GM18519 (cell line): ENCODE measurements around the gene TBCK.

ENCODE experiments used
- ATAC-seq: cut with Tn5 transposase; IDR thresholded peaks from one replicate; pipeline ENCODE4 v1.9.1; 2021; ENCODE audit warnings: mild to moderate bottlenecking, moderate library complexity; ENCODE audit not compliant: unreplicated experiment, low FRiP score

Gene TBCK

DNA sequence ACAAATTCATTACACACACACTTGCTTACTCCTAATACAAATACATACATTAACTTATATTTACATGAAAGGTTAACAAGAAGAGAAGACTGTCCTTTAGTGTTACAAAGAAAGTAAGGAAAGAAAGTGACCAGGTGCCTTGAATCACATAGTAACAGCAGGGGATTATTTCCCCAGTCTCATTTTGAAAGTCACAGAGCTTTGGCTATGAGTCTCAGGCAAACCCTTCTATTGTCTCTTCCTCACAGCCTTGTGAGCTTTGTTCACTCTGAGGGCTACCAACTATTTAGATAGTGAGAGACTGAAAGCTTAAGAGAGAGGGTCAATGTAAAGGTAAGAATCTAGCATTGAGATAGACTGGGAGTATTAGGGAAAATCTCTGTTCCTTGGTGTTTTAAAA is 259.1 kb downstream of the TBCK start:
- peak; percentile 54 for ATAC-seq

DNA sequence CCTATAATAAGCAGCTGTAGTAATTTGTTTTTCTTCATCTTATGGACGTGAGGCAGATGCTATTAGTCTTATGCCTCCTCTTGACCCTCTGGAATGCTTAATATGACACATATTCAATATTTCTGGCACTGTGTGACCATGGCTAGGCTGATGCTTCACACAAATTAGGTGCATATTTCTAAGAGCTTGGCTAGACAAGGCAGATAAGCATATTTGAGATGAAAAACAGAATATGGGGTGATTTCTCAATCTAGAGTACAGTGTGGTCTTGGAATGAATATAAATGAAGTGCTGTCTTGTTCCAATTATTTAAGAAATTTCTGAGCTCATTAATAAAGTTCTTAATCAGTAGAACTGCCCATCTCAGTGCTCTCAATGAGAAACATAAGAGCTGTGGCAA is 264.5 kb downstream of the TBCK start:
- no peak for ATAC-seq

DNA sequence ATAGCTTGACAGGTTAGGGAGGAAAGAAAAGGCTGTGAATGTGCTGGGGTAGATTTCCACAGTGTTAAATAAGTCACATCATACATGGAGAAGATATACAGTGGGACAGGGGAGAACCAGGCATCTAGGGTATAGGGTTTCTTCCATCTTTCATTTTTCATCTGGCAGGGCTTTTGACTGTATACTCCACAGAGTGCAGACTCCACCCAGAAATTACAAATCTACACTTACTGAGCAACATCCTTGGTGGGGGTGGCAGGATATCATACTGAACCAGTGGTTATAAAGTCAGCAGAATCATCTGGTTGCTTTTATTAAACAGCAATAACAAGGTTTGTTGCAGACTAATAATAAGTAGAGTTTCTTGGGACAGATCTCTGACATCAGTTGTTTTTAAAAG is 266.5 kb downstream of the TBCK start:
- no peak for ATAC-seq

DNA sequence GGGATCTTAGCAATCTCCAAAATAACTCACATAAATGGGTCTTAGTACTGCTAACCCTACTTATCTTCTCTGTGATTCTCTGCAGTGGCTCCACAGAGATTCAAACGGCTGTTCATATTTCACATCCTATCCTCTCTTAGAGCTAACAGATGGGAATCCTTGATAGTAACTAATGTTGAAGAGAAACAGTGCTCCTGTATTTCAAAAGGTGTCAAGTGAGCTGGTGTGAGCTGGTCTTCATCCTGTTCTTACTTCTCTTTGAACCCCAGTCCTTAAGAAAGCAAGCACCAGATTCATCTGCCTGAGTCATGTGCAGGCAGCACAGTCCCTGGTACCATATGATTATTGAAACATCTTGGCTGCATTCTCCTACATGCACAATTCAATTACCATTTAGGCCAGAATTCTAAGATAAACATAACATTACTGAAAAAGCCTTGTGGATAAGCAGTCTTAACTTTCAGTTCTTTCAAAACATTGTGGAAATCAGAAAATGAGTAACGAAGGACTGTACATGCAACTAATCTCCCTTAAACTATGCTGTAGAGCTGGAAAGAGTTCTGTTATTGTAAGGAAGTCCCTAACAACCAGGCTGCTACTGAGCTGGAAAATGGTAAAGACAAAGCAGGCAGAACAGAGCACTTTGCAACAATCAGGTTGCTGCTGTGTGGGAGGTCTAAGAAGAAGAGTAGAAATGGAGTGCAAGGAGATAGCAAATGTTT is 267.6 kb downstream of the TBCK start:
- ATAC-seq = no peak

DNA sequence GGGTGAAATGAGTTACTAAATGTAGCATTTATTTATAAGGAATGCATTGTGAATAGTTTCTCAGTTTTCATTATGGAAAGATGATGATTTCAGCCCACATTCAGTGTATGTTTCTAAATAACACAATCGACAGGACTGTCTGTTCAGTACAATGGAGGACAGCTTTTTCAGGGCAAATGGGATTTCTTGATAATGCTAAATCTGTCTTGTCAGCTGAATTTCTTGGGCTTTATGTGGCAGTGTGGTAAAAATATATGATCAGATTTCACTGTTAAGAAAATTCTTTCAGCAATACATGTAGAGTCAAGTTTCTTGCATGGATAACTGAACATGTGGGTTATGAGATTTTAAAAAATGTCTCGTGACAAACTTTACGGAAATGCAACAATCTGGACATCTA is 269.9 kb downstream of the TBCK start:
- ATAC-seq = no peak

DNA sequence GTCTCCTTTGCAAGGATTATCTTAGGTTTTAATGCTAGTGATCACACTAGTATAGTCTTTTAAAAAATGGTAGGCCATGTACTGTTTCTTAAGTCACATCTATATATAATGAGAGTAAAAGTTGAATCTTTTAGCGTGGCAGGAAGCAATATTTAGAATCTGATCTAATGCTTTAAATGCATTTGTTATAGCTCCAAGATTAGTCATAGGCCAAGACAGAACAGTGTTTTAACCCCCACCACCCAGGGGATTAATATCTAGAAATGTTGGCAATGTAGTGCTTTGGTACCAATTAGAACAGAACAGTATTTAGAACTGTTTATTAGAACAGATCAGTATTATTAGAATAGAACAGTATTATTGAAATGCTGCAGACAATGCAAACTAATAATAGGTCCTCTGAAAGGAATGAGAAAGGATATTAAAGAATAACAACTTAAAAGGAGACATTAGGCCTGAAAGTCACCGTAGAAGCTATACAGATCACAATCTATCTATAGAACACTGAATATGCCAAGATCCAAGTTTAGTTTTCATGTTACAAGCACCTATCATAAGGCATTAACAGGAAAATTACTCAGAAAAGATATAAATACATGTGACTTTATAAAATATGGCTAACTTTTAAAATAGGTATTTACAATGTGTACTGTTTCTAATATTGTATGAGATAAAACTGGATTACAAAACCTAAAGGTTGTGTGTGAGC is 274.6 kb downstream of the TBCK start:
- no peak for ATAC-seq

DNA sequence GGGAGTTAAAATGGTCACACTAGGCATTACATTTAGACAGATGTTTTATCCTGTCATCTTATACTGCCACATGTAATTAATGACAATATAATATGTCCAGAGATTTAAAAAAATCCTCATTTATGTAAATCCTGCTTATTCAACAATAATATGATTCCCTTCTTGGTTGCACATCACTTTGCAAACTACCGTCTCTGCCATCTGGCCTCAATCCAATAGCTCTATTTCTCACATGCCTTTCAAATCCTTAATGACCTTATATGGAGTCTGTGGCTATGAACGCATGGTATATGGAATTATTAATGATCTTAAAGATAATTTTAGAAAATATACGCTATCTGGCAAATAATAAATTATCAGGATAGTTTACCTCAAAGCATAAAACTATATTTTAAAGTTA is 276.2 kb downstream of the TBCK start:
- ATAC-seq = no peak

DNA sequence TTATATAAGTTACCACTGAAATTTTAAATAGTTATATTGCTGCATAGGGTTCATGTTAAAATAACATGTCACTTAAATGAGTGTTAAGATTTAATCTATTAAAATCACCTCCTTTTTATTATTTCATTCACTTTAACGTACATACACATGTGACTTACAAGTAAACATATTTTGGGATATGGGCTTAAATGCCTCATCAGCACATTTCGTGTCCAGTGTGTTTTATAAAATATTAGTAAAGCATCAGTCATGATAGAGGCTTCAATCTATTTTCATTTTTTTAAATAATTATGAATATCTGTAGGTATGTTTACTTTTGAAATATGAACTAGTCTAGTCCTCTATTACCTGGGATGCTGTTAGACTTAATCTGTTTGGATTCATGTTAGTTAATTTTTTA is 277.1 kb downstream of the TBCK start:
- ATAC-seq = no peak

DNA sequence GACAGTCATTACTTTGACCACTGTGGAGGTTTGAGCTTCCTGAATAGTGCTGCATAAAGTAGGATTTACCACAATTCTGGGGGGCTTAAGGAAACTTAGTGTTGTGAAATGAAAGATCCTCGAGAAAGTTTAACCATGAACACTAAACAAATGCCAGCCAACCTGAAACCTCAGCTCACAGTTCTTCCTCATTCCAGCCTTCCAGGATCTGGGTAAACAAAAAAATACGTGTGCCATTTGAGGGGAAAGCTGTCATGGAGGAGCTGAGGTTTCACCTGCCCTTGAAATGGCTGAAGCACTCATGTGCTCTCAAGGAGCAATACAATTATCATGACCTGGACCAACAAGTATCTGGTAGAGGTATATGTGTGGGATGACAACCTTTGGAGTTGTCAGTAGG is 278.0 kb downstream of the TBCK start:
- no peak for ATAC-seq

DNA sequence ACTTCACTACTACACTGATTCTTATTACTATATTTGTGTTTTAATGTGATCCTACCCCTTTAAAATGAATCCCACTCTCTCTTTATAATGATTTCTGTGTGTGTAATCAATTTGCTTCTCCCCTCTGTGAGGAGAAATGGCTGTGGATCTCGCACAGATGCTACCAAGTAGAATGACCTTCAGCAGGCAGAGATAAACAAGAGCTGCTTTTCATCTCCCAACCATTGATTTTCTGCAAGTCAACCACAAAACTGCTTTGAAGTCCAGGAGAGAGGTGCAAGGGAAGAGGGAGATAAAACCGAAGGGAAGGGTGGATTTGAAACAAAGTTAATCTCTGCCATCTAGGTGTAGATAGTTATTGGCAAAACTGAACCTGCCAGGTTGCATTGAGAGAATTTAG is 279.2 kb downstream of the TBCK start:
- no peak for ATAC-seq

DNA sequence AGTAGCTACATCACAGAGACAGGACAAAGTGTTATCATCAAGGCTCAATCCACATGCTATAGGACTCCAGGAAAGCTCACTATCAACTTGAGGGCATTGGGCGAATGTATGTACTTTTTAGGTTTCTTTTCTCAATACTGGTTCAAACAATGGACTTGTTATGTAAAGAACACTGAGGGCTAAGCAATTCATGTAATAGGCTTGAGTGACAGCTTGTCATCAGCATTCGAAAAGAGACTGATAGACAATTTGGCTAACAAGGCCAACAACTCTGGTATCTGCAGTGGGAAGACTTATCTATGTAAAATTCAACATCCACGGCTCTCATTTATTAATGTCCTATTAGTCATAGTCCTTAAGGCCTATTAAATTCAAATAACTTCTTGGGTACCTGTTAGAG is 279.7 kb downstream of the TBCK start:
- ATAC-seq = no peak

DNA sequence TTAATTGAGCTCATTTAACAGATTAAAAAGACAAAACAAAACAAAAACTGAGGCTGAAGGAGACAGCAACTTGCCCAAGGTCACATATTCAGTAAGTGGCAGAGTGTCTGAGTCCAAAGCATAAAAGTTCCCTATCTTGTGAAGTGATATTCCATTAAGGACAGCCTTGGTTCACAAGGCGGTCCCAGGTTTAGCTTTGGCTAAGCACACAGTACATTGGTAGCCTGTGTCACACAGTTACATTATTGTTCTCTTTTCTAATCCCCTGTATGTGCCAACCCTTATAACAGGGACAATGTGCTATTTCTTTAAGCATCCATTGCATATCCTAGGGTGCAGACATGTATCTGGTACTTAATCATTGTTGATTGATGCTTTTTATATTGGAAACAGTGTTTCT is 280.8 kb downstream of the TBCK start:
- no peak for ATAC-seq

DNA sequence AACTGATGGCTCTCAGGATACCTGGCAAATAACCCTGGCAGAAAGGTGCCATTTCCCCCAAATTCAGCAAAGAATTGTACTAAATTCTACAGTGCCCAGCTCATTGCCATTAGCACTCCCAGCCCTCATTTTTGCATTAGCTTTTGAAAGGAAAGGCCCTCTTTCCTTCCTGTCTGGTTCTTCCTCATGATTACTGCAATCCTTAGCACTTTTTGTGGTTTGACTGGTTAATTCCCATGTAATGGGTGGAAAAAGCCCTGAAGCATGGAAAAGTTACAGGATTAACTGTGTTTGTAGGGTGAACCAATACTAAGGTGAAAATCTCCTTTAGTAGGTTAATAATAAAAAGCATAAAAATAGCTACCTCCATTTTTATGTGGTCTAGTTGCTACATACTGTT is 281.3 kb downstream of the TBCK start:
- no peak for ATAC-seq

DNA sequence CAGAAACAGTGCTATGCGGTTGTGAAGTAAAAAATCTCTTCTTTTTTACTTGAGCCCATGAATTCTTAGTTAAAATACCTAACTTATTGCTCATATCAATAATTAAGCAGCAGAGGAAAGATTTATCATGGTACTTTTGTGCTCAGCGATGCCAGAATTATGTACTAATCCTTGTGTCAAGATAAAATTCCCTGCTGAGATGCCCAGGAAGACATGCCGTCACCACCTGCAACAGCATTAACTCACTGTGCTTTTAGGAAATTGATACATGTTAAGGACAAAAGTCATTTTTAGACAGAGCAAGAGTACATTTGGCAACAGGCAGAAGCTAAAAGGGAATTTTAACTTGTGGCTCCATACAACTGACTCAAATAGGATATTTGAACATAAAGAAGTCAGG is 281.8 kb downstream of the TBCK start:
- ATAC-seq = no peak

DNA sequence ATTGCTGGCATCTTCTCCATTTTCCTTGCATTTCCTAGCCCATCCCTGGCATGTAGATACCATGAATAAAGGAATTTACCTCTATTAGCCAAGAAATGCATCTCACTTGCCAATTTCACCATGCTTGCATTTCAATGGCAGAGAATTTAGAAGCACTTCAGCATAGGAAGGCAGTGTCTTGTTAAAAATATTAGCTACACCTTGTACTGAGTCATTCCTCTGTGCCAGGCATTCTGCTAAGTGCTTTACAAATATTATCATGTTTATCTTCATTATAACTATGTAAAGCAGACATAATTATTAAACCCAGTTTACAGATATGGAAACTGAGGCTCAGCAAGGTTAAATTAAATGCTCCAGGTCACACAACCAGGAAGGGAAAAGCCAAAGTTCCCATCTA is 282.5 kb downstream of the TBCK start:
- no peak for ATAC-seq

DNA sequence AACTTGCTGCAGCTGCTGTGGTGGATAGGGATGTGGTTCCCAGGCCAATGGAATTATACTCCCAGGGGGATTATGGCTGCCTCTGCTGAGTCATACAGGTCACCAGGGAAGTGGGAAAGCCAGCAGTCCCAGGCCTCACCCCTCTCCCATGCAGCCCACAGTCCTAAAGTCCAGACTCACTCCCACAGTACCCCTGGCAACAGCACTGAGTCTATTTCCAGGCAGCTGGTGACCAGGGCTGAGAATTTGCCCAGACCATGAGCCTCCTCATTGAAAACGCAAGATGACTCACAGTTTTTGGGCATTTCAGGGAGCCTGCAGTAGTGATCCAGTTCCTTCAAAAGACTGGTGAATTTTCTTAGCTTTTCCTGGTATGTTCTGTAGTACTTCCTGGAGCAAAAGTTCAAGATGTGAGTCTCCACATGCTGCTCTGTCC is 283.1 kb downstream of the TBCK start:
- ATAC-seq = no peak

DNA sequence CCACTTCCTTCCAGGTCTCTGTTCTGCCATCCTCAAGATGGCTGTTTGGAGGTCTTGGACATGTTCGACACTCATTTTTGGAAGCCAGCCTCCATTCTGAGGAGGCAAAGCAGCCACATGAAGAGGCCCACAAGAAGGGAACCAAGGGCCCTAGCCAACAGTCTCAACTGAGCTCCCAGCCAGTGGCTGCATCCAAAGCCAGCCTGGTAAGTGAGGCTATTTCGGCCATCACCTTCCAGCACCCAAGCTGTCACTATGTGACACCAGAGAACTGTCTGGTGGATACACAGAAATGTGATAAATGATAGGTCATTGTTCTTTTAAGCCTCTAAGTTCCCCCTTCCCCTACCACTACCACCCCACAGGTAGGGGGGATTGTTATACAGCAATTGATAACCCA is 293.6 kb downstream of the TBCK start:
- ATAC-seq = no peak

DNA sequence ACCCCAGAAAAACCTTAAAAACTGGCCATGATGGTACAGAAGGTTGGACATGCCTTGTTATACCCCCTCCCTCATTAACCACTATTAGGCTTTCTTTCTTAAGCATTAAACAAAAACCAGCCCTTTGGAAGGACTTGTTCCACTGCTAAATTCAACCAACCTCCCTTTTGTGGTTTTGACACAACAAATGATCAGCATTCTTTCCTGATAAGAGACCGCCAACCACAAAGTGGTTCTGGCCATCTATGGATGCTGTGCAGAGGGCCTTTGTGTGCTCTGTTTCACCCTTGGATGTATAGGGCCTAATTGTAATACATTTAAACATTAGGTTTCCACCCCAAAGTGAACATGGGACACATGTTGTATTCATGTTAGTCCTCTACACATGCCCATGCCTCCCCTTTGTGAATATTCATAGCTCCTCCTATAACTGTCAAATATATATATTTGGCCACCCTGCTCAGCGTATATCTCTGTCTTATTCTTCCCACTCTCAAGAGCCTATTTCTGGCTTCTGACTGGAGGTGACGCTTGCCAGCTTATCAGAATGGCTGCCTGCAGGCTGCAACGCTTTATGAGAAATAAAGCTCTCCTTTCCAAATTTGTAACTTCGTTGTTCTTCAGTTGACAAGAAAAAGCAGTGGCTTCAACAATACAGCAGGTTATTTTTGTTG is 294.1 kb downstream of the TBCK start:
- ATAC-seq = no peak

DNA sequence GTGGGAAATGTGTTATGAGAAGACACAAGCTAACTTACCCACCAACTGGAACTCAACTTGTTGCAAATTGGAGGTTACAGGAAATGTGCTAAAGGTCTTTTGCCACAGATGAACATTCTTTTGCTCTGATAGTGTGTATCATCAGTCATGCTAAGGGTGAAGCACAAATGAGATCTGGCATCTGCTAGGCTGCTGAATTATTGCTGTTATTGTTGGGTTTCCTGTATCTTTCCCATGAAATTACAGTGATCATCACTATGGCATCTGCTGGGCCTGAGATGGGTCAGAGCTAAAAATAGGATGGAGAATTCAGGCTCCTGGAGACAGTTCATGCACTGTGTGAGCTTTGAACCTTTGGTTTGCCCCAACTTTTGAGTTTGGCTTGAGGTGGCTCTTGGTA is 296.2 kb downstream of the TBCK start:
- no peak for ATAC-seq

DNA sequence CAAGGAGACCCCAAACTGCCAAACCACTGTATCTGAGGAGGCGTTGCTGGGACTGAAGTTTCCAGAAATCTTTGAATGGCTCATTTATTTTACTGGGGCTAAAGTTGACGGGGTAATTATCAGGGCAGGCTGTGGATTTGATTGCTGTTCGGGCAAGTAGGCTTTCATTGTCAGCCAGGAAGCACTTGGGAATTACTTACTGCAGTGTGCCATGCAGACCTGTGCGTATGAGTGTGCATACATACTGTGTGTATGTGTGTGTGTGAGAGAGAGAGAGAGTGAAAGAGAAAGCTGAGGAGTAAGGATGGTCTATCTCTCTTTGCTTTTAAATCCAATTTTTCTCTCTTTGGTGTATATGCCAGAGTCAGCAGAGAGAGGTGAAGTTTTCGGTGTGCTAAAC is 298.0 kb downstream of the TBCK start:
- no peak for ATAC-seq

DNA sequence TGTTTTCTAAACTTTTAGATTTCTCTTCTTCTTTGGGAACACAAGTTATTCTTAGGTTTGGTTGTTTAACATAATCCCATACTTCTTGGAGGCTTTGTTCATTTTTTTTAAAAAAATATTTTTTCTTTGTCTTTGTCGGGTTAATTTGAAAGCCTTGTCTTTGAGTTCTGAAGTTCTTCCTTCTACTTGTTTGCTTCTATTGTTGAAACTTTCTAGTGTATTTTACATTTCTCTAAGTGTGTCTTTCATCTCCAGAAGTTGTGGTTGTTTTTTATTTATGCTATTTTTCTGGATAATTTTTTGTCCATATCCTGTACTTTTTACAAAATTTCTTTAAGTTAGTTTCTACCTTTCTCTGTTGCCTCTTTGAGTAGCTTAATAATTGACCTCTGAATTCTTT is 304.6 kb downstream of the TBCK start:
- ATAC-seq = no peak

DNA sequence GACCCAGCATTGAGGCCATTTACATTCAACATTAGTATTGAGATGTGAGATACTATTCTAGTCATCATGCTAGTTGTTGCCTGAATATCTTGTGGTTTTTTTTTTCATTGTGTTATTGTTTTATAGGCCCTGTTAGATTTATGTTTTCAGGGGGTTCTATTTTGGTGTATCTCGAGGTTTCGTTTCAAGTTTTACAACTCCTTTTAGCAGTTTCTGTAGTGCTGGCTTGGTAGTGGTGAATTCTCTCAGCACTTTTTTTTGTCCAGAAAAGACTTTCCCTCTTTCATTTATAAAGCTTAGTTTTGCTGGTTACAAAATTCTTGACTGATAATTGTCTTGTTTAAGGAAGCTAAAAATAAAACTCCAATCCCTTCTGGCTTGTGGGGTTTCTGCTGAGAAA is 305.2 kb downstream of the TBCK start:
- ATAC-seq = no peak
